ENCODE data around the gene CAPN13.

DNA sequence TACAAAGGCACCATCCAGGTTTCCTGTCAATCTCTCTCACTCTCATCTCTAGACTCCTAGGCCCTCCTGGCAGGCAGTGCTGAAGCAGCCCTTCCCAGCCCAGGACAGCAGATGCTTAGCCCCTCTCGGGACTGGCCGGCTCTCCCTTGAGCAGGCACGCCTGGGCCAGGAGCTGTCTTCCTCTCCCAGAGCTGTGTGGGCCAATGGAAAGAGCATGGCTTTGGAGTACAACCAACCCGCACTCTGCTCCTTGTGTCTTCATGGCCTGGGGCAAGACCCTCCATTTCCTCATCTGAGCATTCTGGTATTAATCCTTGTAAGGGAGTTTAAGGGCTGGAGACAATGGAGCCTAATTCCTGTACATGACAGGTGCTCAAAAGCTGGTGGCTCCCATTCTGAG is 97.2 kb downstream of the CAPN13 start:
- TF ChIP-seq POLR2AphosphoS5 (IDR thresholded peaks at IDR 0.05; ENCODE audit: low read depth, low read length) (no peak), POLR2A (IDR thresholded peaks at IDR 0.05; ENCODE audit: low read depth, low read length) (no peak), PAX5 (IDR thresholded peaks at IDR 0.05; ENCODE audit: insufficient read depth, low read length, severe bottlenecking) (no peak)

Data from GM12891 (cell line).